Measurements from ENCODE around the gene PIKFYVE.
"Not testable (repeated sequence)": the region's sequence is repeated elsewhere in the genome, so short reads cannot be mapped to it uniquely, and the experiment has no call there.

PIKFYVE gene

GRCh38 chr2:208389940-208390339, 123.9 kb downstream of the PIKFYVE start:
- DNase-seq = no peak
- intact Hi-C loops (cut with DNase I; ENCODE audit: low total_unique reads) = no loop called here
- H3K4me3 ChIP-seq = no peak overlapping the region

GRCh38 chr2:208392300-208392699, 126.2 kb downstream of the PIKFYVE start:
- no peak overlapping the region for H3K27ac ChIP-seq
- no peaks in the 10 kb centered on the region for H3K36me3 ChIP-seq

More at GRCh38 chr2:208389940-208390339, 123.9 kb downstream of the PIKFYVE start:
- no peaks in the 10 kb centered on the region for H3K27me3 ChIP-seq
- peaks cover 0 to 12% (median 7%) of the 10 kb centered on the region in 3 donors for H3K9me3 ChIP-seq
- no peaks in the 10 kb centered on the region for H3K36me3 ChIP-seq
- no peak for TF ChIP-seq CTCF (IDR thresholded peaks at IDR 0.05)
- H3K27ac ChIP-seq = no peak overlapping the region
- no peaks in the 10 kb centered on the region for H3K4me1 ChIP-seq

DNA sequence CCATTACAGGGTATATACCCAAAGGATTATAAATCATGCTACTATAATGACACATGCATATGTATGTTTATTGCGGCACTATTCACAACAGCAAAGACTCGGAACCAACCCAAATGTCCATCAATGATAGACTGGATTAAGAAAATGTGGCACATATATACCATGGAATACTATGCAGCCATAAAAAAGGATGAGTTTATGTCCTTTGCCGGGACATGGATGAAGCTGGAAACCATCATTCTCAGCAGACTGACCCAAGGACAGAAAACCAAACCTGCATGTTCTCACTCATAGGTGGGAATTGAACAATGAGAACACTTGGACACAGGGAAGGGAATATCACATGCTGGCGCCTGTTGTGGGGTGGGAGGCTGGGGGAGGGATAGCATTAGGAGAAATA, 130.7 kb downstream of the PIKFYVE start:
- intact Hi-C loops (cut with DNase I; ENCODE audit: low total_unique reads); DNase-seq: not testable (repeated sequence)

More at GRCh38 chr2:208392300-208392699, 126.2 kb downstream of the PIKFYVE start:
- Histone ChIP-seq H3K4me1 (no peaks in the 10 kb centered on the region), H3K27me3 (no peaks in the 10 kb centered on the region), H3K4me3 (no peak overlapping the region), H3K9me3 (peaks cover 0 to 12% (median 7%) of the 10 kb centered on the region in 3 donors)
- DNase-seq = no peak
- intact Hi-C loops (cut with DNase I; ENCODE audit: low total_unique reads) = no loop called here
- TF ChIP-seq CTCF (IDR thresholded peaks at IDR 0.05) = no peak

DNA sequence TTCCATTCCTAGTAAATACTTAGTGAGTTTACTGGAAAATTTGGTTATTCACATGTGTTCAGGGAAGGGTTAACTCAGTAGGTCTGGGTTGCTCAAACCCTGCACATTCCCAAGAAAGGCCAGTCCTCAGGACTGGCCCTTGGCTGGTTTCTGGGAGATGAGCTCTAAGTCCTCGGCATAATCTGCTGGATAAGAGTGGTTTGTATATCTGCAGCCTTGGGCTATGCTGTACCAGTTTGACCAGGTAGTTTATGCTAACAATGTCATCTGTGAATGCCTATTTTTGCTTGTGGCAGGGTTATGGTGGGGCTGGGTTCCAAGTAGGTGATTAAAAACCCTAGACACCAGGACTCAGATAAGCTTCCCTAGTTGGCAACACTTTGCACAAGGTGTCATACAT, 133.1 kb downstream of the PIKFYVE start:
- Histone ChIP-seq H3K36me3 (no peaks in the 10 kb centered on the region), H3K9me3 (peaks cover 0 to 6% (median 2%) of the 10 kb centered on the region in 3 donors), H3K27ac (no peak overlapping the region), H3K27me3 (peaks cover 0 to 3% of the 10 kb centered on the region in 2 donors), H3K4me1 (no peaks in the 10 kb centered on the region), H3K4me3 (no peak overlapping the region)
- DNase-seq = no peak
- intact Hi-C loops (cut with DNase I; ENCODE audit: low total_unique reads) = no loop called here
- TF ChIP-seq CTCF (IDR thresholded peaks at IDR 0.05) = no peak

More for the DNA sequence above, 130.7 kb downstream of the PIKFYVE start:
- not testable (repeated sequence) for H3K4me3 ChIP-seq, H3K27me3 ChIP-seq, H3K27ac ChIP-seq, H3K4me1 ChIP-seq, H3K36me3 ChIP-seq
- peaks cover 0 to 12% (median 7%) of the 10 kb centered on the region in 3 donors for H3K9me3 ChIP-seq

DNA sequence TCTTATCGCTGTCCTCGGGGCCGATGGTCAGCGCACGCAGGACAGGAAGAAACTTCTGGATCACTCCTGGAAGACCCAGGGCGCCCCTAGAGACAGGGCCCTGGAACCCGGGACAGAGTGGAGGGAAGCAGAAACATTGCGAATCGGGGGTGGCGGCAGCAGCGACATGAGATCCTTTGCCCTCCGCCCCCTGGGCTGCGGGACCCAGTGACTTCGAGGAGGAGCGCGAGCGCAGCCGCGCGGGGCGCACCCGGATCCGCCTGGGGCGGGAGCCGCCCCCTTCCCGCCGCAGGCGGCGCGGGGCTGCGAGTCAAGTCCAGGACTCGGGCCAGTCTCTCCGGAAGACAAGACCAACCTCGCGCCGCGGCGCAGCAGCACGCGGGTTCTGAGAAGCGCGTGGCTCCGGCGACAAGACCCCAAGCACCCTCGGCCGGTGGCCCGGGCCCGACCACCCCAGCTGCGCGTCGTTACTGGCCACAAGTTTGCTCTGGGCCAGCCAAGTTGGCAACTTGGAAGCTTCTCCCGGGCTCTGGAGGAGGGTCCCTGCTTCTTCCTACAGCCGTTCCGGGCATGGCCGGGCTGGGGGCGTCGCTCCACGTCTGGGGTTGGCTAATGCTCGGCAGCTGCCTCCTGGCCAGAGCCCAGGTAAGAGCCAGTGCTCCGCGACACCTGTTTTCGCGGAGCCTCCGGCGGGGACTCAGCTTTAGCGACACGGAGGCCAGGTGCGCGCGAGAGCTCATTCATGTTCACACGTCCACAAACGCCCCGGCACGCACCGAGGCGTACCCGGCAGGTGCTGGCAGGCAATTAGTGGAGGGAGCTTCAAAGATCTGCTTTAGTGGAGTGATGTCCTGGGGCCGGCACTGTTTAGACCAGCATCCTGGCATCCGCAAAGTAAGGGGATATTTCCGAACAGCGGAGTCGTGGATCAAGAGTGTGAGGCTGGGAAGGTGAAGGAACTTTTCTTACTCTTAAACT, 140.7 kb downstream of the PIKFYVE start, which contains the start of gene PTH2R:
PTH2R (plus strand) TSS at position 319 of the 978 bp plus-strand sequence; CDS start at position 571, 252 bp downstream.
- Histone ChIP-seq H3K9me3 (no peaks in the 10 kb centered on the region), H3K27ac (no peak within 1 kb of the TSS), H3K27me3 (peaks cover 0 to 25% of the 10 kb centered on the region in 2 donors), H3K4me3 (peak within 1 kb of the TSS in 1 of 2 donors; percentile 40), H3K36me3 (no peaks in the 10 kb centered on the region), H3K4me1 (peaks cover 0 to 13% (median 9%) of the 10 kb centered on the region in 4 donors)
- intact Hi-C loops (cut with DNase I; ENCODE audit: low total_unique reads) = no loop called here
- TF ChIP-seq CTCF (IDR thresholded peaks at IDR 0.05) = no peak
- no peak for DNase-seq

DNA sequence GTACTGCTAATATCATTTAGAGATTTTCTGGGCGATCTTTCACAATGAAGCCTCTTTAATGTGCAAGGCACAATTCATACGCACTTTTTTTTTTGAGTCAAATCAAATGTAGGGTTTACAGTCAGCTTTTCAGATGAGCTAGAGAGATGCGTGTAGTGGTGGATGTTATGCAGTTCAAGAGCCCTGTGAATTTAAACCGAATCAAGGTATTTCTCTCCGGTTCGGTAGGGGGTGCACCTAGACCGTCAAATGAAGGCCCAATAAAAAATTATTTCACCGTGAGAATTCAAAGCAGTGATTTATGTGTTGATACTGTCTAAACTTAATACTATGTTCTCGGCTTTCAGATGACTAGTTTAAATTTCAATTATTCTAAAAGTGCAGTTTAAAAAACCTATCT, 141.6 kb downstream of the PIKFYVE start:
- intact Hi-C loops (cut with DNase I; ENCODE audit: low total_unique reads) = no loop called here
- no peak overlapping the region for H3K4me3 ChIP-seq

More for the DNA sequence above, 141.6 kb downstream of the PIKFYVE start:
- H3K9me3 ChIP-seq = no peaks in the 10 kb centered on the region
- peaks cover 0 to 13% (median 9%) of the 10 kb centered on the region in 4 donors for H3K4me1 ChIP-seq
- peaks cover 0 to 22% of the 10 kb centered on the region in 2 donors for H3K27me3 ChIP-seq
- no peaks in the 10 kb centered on the region for H3K36me3 ChIP-seq
- no peak for TF ChIP-seq CTCF (IDR thresholded peaks at IDR 0.05)
- H3K27ac ChIP-seq = no peak overlapping the region
- DNase-seq = no peak
